Astrocyte of the spinal cord (primary cell): Measurements from ENCODE around the gene TAS2R41.

Experiments used
- DNase-seq: peaks from one replicate; pipeline ENCODE4 v3.0.0; 2011; ENCODE audit warnings: low read depth, low spot score
- H3K4me3 ChIP-seq: 2 replicates; pipeline ENCODE4 v1.5.1; 2011; ENCODE audit warnings: low read depth, mild to moderate bottlenecking, low read length, moderate library complexity
- in situ Hi-C: cut with HindIII; loops from 2 replicates; pipeline ENCODE4 v1.10.0; 2017; ENCODE audit warnings: low sequenced_read_pairs
- TF ChIP-seq, protein P1 (sequence below): IDR thresholded peaks from 2 replicates; pipeline ENCODE4 v1.5.1; 2012; ENCODE audit warnings: low read depth, mild to moderate bottlenecking, low read length, inconsistent platforms

TAS2R41 gene

DNA sequence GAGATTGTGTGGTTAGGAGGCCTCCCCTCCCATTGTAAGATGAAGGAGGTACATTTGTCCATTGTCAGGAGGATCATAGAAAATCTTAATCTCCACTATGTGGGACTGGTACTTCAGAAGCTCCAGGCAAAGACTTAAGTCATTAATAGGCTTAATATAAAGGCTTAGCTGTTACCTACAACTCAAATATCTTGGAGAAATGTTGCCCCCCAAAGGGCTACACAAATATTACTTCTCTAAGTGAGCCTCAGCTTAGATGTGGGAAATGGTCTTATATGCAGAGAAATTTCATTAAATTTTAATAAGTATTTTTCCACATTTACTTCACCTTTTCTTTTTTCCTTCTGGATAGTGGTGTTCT, 27.2 kb downstream of the TAS2R41 start:
- no peak for DNase-seq
- in situ Hi-C loops = no loop called here

DNA sequence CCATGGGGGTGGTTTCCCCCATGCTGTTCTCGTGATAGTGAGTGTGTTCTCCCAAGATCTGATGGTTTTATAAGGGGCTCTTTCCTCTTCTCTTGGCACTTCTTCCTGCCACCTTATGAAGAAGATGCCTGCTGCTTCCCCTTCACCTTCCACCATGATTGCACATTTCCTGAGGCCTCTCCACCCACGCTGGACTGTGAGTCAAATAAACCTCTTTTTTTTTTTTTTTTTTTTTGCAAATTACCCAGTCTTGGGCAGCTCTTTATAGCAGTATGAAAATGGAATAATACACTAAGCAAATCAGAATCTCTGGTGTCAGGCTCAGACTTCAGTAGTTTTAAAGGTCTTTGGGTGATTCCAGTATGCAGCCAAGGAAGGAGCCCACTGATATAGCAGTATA, 28.2 kb downstream of the TAS2R41 start:
- TF ChIP-seq, protein P1, sequence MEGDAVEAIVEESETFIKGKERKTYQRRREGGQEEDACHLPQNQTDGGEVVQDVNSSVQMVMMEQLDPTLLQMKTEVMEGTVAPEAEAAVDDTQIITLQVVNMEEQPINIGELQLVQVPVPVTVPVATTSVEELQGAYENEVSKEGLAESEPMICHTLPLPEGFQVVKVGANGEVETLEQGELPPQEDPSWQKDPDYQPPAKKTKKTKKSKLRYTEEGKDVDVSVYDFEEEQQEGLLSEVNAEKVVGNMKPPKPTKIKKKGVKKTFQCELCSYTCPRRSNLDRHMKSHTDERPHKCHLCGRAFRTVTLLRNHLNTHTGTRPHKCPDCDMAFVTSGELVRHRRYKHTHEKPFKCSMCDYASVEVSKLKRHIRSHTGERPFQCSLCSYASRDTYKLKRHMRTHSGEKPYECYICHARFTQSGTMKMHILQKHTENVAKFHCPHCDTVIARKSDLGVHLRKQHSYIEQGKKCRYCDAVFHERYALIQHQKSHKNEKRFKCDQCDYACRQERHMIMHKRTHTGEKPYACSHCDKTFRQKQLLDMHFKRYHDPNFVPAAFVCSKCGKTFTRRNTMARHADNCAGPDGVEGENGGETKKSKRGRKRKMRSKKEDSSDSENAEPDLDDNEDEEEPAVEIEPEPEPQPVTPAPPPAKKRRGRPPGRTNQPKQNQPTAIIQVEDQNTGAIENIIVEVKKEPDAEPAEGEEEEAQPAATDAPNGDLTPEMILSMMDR = no peak
- H3K4me3 ChIP-seq = no peak overlapping the region
- DNase-seq = no peak
- in situ Hi-C loops = no loop called here

More for the DNA sequence above, 27.2 kb downstream of the TAS2R41 start:
- no peak overlapping the region for H3K4me3 ChIP-seq
- TF ChIP-seq, protein P1 = no peak

DNA sequence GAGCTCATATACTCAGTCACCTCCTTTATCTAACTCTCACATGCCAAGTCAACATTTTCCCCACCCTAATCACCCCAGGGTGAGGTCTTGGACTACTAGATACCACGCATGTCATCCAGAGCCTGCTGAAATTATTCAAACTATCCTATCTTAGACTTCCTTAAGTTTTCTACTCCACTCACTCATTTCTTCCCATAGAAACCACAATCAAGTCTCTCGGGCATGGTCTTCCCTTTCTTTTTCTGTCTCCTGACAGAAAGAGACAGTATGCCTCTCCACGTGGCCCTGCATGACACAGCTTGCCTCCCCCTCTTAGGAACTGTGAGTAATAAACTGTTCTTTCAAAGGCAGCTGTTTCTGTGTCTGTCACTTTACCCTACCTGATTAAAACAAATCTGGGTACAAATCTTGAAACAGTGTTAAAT, 29.4 kb downstream of the TAS2R41 start:
- DNase-seq = no peak
- TF ChIP-seq, protein P1 = no peak
- in situ Hi-C loops = no loop called here
- H3K4me3 ChIP-seq = no peak overlapping the region

DNA sequence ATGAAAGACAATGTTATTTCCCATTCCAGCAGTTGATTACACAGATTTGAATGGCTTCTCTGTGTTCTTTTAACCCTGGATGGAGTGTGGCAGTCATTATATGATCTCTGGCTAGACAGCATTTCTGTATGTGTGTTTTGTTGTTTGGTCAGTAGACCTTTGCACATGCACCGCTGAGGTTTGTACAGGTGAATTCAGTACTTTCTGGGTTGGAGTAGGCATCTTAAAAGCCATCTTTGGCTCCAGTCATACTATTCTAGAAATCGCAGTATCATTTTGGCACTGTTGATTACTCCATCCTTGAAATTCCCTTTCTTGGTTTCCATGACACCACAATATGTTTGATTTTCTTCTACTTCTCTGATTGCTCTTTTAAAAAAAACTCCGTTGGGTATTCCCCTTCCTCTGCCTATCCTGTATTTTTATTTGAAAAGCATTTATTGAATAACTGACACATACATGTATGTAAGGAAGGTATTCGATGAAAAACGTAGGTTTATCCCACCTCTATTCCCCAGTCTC, 29.9 kb downstream of the TAS2R41 start:
- in situ Hi-C loops = no loop called here
- TF ChIP-seq, protein P1 = no peak
- no peak overlapping the region for H3K4me3 ChIP-seq
- DNase-seq = no peak

DNA sequence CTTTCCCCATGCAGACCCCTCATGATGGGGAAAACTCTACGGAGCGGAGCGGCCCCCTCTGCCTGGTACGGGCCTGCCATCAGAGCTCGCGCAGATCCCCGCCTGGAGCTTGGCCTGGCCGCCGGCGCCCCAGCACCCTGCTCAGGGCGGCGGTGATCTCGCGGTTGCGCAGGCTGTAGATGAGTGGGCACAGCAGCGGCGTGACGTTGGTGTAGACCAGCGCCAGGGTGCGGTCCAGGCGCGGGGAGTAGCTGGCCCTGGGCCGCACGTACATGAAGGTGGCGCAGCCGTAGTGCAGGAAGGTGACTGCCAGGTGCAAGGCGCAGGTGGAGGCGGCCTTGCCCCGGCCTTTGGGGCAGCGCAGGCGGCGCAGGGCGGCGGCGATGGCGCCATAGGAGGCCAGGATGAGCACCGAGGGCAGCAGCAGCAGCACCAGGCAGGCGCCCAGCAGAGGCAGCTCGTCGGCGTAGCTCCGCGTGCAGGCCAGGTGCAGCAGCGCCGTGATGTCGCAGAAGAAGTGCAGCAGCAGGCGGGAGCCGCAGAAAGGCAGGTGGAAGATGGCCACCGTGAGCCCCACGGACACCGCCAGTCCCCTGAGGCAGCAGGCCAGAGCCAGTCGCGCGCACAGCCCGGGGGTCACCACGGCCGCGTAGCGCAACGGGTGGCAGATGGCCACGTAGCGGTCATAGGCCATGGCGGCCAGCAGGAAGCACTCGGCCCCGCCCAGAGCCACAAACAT, 33.4 kb downstream of the TAS2R41 start:
- TF ChIP-seq, protein P1 = no peak
- in situ Hi-C loops = no loop called here
- H3K4me3 ChIP-seq = no peak overlapping the region
- no peak for DNase-seq

DNA sequence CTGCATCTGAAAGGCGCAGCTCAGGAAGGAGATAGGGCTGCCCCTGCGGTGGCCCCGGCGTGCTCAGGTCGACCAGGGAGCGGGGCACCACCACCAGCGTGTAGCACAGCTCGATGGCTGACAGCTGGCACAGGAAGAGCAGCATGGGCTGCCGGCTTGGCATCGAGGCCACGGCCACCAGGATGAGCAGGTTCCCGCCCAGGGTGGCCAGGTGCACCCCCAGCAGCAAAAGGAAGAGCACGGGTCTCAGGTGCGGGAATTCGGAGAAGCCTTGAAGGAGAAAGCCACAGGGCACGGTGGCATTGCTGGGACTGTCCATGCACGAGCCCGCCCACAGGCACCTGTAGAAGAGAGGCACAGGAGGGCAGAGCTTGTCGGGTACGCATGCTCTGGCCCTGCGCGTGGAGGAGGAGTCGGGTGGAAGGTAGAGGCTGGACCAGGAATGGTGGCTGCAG, 33.9 kb downstream of the TAS2R41 start:
- no peak overlapping the region for H3K4me3 ChIP-seq
- no peak for DNase-seq
- in situ Hi-C loops = no loop called here
- TF ChIP-seq, protein P1 = no peak
